HFFc6 (cell line): ENCODE data around the gene NLRP10. TPM values are rescaled to one million over a fixed set of nuclear protein-coding genes. Genes with fewer than 3 reads are reported as not detected.

Experiments
- DNase-seq: peaks from one replicate; pipeline ENCODE4 v3.0.0-alpha.2; 2018
- H3K27ac Mint-ChIP-seq: 2 replicates; pipeline ENCODE4 v1.8.0; 2020; ENCODE audit warnings: mild to moderate bottlenecking, mixed read lengths
- H3K27me3 Mint-ChIP-seq: 2 replicates; pipeline ENCODE4 v1.8.0; 2021; ENCODE audit warnings: mild to moderate bottlenecking, moderate library complexity, mixed read lengths; ENCODE audit not compliant: insufficient read depth
- H3K36me3 Mint-ChIP-seq: 2 replicates; pipeline ENCODE4 v1.8.0; 2021; ENCODE audit warnings: low read depth, mixed read lengths
- H3K4me1 Mint-ChIP-seq: 2 replicates; pipeline ENCODE4 v1.8.0; 2020; ENCODE audit warnings: low read depth, mixed read lengths
- H3K4me3 Mint-ChIP-seq: 2 replicates; pipeline ENCODE4 v1.8.0; 2020; ENCODE audit warnings: mild to moderate bottlenecking, moderate library complexity, mixed read lengths
- H3K9me3 Mint-ChIP-seq: 2 replicates; pipeline ENCODE4 v1.8.0; 2020; ENCODE audit warnings: mild to moderate bottlenecking, mixed read lengths
- long read RNA-seq: library from polyadenylated mRNA; unstranded; transcript quantifications from one replicate; pipeline ENCODE4 v2.0.0, GENCODE V29; 2019
- total RNA-seq, 6 experiments: library from RNA; stranded (reverse); fragmentation: NEBNext Ultra II Directional; extraction: Animal tissue kit (Norgen Biotek cat#: 25700); gene quantifications; 2 replicates in 1 of 6; 3 replicates in 5 of 6; pipeline ENCODE4 v1.2.3, GENCODE V29; 2021
- TF ChIP-seq, protein P1 (sequence below): fragments of 200-600 bp; sonication (generic); IDR thresholded peaks from 2 replicates; pipeline ENCODE4 v1.5.0; 2021; ENCODE audit warnings: antibody characterized with exemption, mild to moderate bottlenecking

The NLRP10 gene, protein sequence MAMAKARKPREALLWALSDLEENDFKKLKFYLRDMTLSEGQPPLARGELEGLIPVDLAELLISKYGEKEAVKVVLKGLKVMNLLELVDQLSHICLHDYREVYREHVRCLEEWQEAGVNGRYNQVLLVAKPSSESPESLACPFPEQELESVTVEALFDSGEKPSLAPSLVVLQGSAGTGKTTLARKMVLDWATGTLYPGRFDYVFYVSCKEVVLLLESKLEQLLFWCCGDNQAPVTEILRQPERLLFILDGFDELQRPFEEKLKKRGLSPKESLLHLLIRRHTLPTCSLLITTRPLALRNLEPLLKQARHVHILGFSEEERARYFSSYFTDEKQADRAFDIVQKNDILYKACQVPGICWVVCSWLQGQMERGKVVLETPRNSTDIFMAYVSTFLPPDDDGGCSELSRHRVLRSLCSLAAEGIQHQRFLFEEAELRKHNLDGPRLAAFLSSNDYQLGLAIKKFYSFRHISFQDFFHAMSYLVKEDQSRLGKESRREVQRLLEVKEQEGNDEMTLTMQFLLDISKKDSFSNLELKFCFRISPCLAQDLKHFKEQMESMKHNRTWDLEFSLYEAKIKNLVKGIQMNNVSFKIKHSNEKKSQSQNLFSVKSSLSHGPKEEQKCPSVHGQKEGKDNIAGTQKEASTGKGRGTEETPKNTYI
- total RNA-seq, result 10 to 100 TPM in 2 of 6 experiments, 1 to 10 TPM in 4; 5.9 to 23.8 (median 7.5) TPM
- long read RNA-seq, partial matches to known transcripts, result 0 of 10 reads
- long read RNA-seq, other reads (novel, unspliced or antisense), result 10 of 10 reads

DNA sequence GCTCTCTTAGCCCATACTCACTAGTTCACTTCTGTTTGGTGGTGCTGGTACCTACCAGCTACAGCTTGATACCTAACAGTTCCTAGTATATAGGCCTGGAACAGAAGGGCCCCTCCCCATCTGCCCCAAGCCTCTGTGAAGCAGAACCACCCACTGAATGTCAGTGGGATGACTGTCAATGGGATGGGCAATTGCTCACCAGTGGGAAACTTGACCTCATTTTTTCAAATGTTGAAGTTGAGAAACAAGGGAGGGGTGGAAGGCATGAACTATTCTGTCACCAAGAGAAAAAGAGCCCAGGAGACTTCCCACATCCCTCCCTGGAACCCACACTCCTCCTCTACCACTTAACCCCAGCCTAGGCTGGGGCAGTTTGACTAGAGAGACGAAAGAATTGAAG is at the start of gene NLRP10:
Gene NLRP10 (minus strand): TSS at position 62 of the 400 bp plus-strand sequence. CDS start 1,952 bp downstream, outside the sequence.
- TF ChIP-seq, protein P1, sequence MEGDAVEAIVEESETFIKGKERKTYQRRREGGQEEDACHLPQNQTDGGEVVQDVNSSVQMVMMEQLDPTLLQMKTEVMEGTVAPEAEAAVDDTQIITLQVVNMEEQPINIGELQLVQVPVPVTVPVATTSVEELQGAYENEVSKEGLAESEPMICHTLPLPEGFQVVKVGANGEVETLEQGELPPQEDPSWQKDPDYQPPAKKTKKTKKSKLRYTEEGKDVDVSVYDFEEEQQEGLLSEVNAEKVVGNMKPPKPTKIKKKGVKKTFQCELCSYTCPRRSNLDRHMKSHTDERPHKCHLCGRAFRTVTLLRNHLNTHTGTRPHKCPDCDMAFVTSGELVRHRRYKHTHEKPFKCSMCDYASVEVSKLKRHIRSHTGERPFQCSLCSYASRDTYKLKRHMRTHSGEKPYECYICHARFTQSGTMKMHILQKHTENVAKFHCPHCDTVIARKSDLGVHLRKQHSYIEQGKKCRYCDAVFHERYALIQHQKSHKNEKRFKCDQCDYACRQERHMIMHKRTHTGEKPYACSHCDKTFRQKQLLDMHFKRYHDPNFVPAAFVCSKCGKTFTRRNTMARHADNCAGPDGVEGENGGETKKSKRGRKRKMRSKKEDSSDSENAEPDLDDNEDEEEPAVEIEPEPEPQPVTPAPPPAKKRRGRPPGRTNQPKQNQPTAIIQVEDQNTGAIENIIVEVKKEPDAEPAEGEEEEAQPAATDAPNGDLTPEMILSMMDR, result no peak
- Mint-ChIP-seq H3K4me1 (peaks cover 65% of the 10 kb centered on the region), H3K27me3 (no peaks in the 10 kb centered on the region), H3K36me3 (peaks cover 10% of the 10 kb centered on the region), H3K27ac (peak within 1 kb of the TSS; percentile 99), H3K9me3 (no peaks in the 10 kb centered on the region), H3K4me3 (peak within 1 kb of the TSS; percentile 72)
- DNase-seq, result peak; percentile 90

DNA sequence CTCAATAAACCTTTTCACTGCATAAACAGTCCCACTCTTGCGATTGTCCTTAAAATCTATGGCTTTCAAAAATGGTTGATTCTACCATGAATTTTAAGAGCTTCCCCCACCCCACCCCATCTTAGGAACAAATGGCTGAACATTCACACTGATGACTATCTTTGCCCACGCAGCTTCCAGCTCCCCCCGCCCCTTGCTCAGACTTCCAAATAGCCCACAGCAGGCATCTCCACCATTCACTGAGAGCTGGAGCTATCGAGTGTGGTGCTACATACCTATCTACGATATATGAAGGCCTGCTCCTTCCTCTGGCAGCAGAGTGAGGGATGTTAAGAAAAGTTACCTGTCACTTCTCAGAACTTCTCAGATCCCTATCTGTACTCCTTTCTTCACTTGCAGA is 48.6 kb upstream of the NLRP10 start:
- H3K27ac Mint-ChIP-seq, result no peak overlapping the region
- TF ChIP-seq, protein P1, result no peak
- DNase-seq, result no peak
- no peaks in the 10 kb centered on the region for H3K36me3 Mint-ChIP-seq
- peaks cover 51% of the 10 kb centered on the region for H3K4me1 Mint-ChIP-seq
- H3K27me3 Mint-ChIP-seq, result peaks cover 3% of the 10 kb centered on the region
- H3K4me3 Mint-ChIP-seq, result no peak overlapping the region
- H3K9me3 Mint-ChIP-seq, result no peaks in the 10 kb centered on the region

DNA sequence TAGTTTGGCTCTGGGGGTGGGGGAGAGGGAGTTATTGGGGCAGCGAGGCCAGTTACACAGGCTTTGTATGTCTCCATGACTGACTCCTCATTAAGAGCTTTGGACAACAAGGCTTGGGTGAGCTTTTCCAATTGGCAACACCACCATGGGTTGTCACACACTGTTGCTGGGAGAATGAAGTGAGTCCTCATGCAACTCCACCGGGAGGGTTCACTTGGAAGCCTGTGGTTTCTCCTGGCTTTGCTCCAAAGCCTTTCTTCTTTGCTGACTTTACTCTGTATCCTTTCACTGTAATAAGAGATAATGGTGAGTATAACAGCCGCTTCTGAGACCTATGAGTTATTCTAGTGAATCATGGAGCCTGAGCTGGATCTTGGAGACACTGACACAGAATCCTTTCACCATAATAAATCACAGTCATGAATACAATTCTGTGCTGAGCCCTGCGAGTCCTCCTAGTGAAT is 46.8 kb upstream of the NLRP10 start:
- peaks cover 44% of the 10 kb centered on the region for H3K4me1 Mint-ChIP-seq
- TF ChIP-seq, protein P1, result no peak
- H3K27me3 Mint-ChIP-seq, result peaks cover 5% of the 10 kb centered on the region

DNA sequence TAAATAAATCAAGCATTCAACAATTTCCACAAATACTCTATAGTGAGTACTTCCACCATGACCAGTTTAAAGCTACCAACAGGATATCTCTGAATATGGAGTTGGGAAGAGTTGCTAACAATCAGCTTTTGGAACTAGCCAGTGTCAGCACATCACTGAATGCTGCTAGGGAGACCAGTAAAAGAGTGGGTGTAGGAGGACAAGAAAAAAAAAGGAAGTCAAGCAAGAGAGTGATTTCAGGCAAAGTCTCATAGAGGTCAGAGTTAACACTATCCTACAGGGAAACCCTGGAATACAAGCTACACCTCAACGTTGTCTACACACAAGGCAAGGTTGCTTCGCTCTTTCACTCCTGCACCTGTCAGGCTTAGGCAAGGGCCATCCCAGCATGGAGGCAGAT is 46.1 kb upstream of the NLRP10 start:
- Mint-ChIP-seq H3K27me3 (peaks cover 5% of the 10 kb centered on the region), H3K4me1 (peaks cover 37% of the 10 kb centered on the region), H3K9me3 (no peaks in the 10 kb centered on the region), H3K4me3 (no peak overlapping the region), H3K36me3 (no peaks in the 10 kb centered on the region), H3K27ac (peak overlapping the region; percentile 69; the same call in 1 of the 2 replicates)
- TF ChIP-seq, protein P1, result no peak
- DNase-seq, result no peak

More for the DNA sequence above, 46.8 kb upstream of the NLRP10 start:
- Mint-ChIP-seq H3K9me3 (no peaks in the 10 kb centered on the region), H3K36me3 (no peaks in the 10 kb centered on the region), H3K27ac (peak overlapping the region; percentile 71), H3K4me3 (peak overlapping the region; percentile 42; the same call in 1 of the 2 replicates)
- DNase-seq, result peak; percentile 98

DNA sequence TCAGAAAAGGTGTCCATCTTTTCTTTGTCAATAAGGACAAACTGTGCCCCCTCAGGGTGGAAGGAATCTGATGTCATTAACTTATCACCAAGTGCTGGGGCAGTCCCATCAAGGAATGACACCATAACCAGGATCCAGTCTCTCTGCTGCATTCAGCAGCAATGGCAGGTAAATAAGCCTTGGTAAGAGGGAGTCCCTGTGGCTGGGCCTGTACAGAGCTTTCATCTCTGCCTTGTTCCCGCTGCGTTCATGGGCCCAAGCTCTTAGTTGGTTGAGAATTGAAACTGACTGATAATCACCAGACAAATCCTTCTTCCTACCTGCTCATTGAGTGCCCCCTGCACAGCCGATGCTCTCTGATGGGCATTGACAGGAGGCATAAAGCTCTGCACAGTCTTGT is 44.6 kb upstream of the NLRP10 start:
- peaks cover 25% of the 10 kb centered on the region for H3K4me1 Mint-ChIP-seq
- no peak for DNase-seq
- no peaks in the 10 kb centered on the region for H3K9me3 Mint-ChIP-seq
- TF ChIP-seq, protein P1, result no peak
- H3K27me3 Mint-ChIP-seq, result peaks cover 5% of the 10 kb centered on the region
- no peaks in the 10 kb centered on the region for H3K36me3 Mint-ChIP-seq
- no peak overlapping the region for H3K4me3 Mint-ChIP-seq
- H3K27ac Mint-ChIP-seq, result no peak overlapping the region
